SK-N-SH (cell line): ENCODE measurements around the gene P2RX5. TPM values are rescaled to one million over a fixed set of nuclear protein-coding genes. Genes with fewer than 3 reads are reported as not detected.

ENCODE experiments used
- CTCF ChIA-PET: fragments of 300-600, 350-600 bp; formaldehyde crosslinking; extraction: SDS; loops from one replicate; lab custom pipeline; 2021; lab: Yijun Ruan, JAX
- POLR2A ChIA-PET: fragments of 350-600 bp; sonication (Branson Sonifier 250); formaldehyde crosslinking; extraction: SDS; loops from one replicate; lab custom pipeline; 2020; ENCODE audit warnings: antibody characterized with exemption, inconsistent platforms; lab: Yijun Ruan, JAX
- DNase-seq: peaks from one replicate; pipeline ENCODE4 v3.0.0; 2012
- H2AFZ ChIP-seq: fragments of 200-600 bp; sonication (generic); 2 replicates; pipeline ENCODE4 v1.8.1; 2016; ENCODE audit warnings: antibody characterized with exemption, mild to moderate bottlenecking, low read depth
- H3F3A ChIP-seq: fragments of 200-600 bp; sonication (generic); replicated peaks from 2 replicates; pipeline ENCODE3; 2016; ENCODE audit warnings: antibody characterized with exemption, mild to moderate bottlenecking; ENCODE audit not compliant: insufficient read depth
- H3K27ac ChIP-seq, 2 experiments: fragments of 200-500 bp in 1 of 2; fragments of 200-600 bp in 1 of 2; sonication (Bioruptor generic) in 1 of 2; sonication (generic), shearing (Covaris generic) in 1 of 2; 2 replicates each; pipeline versions ENCODE4 v1.5.1 to v1.6.1; 2014 to 2016; ENCODE audit warnings: low read depth in 2 of 2, inconsistent platforms in 1 of 2, low read length in 1 of 2, mild to moderate bottlenecking in 1 of 2, mixed read lengths in 1 of 2
- H3K27me3 ChIP-seq: fragments of 200-600 bp; sonication (generic), shearing (Covaris generic); 2 replicates; pipeline ENCODE4 v1.6.1; 2016; ENCODE audit warnings: mixed run types; ENCODE audit not compliant: insufficient read depth
- H3K36me3 ChIP-seq, 2 experiments: fragments of 200-500 bp in 1 of 2; fragments of 200-600 bp in 1 of 2; sonication (Bioruptor generic) in 1 of 2; sonication (generic) in 1 of 2; replicated peaks in 1 of 2; 2 replicates each; pipeline versions ENCODE3 to v1.5.1; 2014 to 2016; ENCODE audit warnings: low read length in 1 of 2, mild to moderate bottlenecking in 1 of 2; ENCODE audit not compliant: insufficient read depth in 2 of 2, control insufficient read depth in 1 of 2
- H3K4me1 ChIP-seq, 2 experiments: fragments of 200-500 bp in 1 of 2; fragments of 200-600 bp in 1 of 2; sonication (Bioruptor generic) in 1 of 2; sonication (generic), shearing (Covaris generic) in 1 of 2; 2 replicates each; pipeline versions ENCODE4 v1.5.1 to v1.6.1; 2014 to 2016; ENCODE audit warnings: low read depth in 1 of 2, low read length in 1 of 2, mixed run types in 1 of 2; ENCODE audit not compliant: insufficient read depth in 2 of 2, control insufficient read depth in 1 of 2
- H3K4me2 ChIP-seq: fragments of 200-600 bp; sonication (generic), shearing (Covaris generic); 2 replicates; pipeline ENCODE4 v1.6.1; 2017; ENCODE audit warnings: mixed run types
- H3K4me3 ChIP-seq, 2 experiments: fragments of 200-500 bp in 1 of 2; fragments of 200-600 bp in 1 of 2; sonication (Bioruptor generic) in 1 of 2; sonication (generic), shearing (Covaris generic) in 1 of 2; 2 replicates each; pipeline versions ENCODE4 v1.5.1 to v1.8.1; 2014 to 2016; ENCODE audit warnings: low read depth in 2 of 2, inconsistent platforms in 1 of 2, low read length in 1 of 2, mild to moderate bottlenecking in 1 of 2, mixed read lengths in 1 of 2, moderate library complexity in 1 of 2
- H3K79me2 ChIP-seq: fragments of 200-600 bp; sonication (generic); 2 replicates; pipeline ENCODE4 v1.8.1; 2017; ENCODE audit warnings: mild to moderate bottlenecking; ENCODE audit not compliant: insufficient read depth
- H3K9ac ChIP-seq: fragments of 200-600 bp; sonication (generic); 2 replicates; pipeline ENCODE4 v1.6.1; 2017; ENCODE audit warnings: mixed run types
- H3K9me2 ChIP-seq: fragments of 200-600 bp; sonication (generic); 2 replicates; pipeline ENCODE4 v1.6.1; 2017; ENCODE audit warnings: mixed run types
- H3K9me3 ChIP-seq: fragments of 200-600 bp; sonication (generic); 2 replicates; pipeline ENCODE4 v1.6.1; 2017; ENCODE audit warnings: mixed run types, mild to moderate bottlenecking, moderate library complexity
- H4K20me1 ChIP-seq: fragments of 200-600 bp; sonication (generic); 2 replicates; pipeline ENCODE4 v1.6.1; 2017; ENCODE audit warnings: mild to moderate bottlenecking, mixed run types; ENCODE audit not compliant: insufficient read depth
- EP300 ChIP-seq, 2 experiments: IDR thresholded peaks; 2 replicates each; pipeline versions ENCODE4 v1.4.0 to v1.6.1; 2012; ENCODE audit warnings: borderline replicate concordance in 1 of 2, low read depth in 1 of 2, low read length in 1 of 2
- FOSL2 ChIP-seq: IDR thresholded peaks from 2 replicates; pipeline ENCODE4 v1.4.0; 2012; ENCODE audit warnings: low read depth, mild to moderate bottlenecking, moderate library complexity, borderline replicate concordance
- FOXJ3 ChIP-seq: sonication (generic); formaldehyde crosslinking; IDR thresholded peaks from 2 replicates; pipeline ENCODE4 v1.5.1; 2020; ENCODE audit warnings: mild to moderate bottlenecking, missing genetic modification reagents
- GABPA ChIP-seq: IDR thresholded peaks from 2 replicates; pipeline ENCODE4 v1.4.0; 2012; ENCODE audit warnings: low read depth, mild to moderate bottlenecking
- JUND ChIP-seq: IDR thresholded peaks from 2 replicates; pipeline ENCODE4 v1.4.0; 2012
- MEF2A ChIP-seq: IDR thresholded peaks from 2 replicates; pipeline ENCODE4 v1.4.0; 2012; ENCODE audit warnings: low read depth, borderline replicate concordance
- NFIC ChIP-seq: IDR thresholded peaks from 2 replicates; pipeline ENCODE4 v1.4.0; 2012; ENCODE audit warnings: borderline replicate concordance
- NRF1 ChIP-seq: IDR thresholded peaks from 2 replicates; pipeline ENCODE4 v1.6.1; 2012; ENCODE audit warnings: low read depth, mild to moderate bottlenecking, low read length
- POLR2AphosphoS5 ChIP-seq: IDR thresholded peaks from 2 replicates; pipeline ENCODE4 v1.6.1; 2012; ENCODE audit warnings: low read depth, low read length
- RAD21 ChIP-seq: IDR thresholded peaks from 2 replicates; pipeline ENCODE4 v1.6.1; 2012; ENCODE audit warnings: mild to moderate bottlenecking, low read length
- TAF1 ChIP-seq: IDR thresholded peaks from 2 replicates; pipeline ENCODE4 v1.6.1; 2012; ENCODE audit warnings: low read depth, mild to moderate bottlenecking, low read length, moderate library complexity, borderline replicate concordance
- USF1 ChIP-seq: IDR thresholded peaks from 2 replicates; pipeline ENCODE4 v1.4.0; 2012; ENCODE audit warnings: low read depth, borderline replicate concordance
- USF2 ChIP-seq: fragments of 150-350 bp; IDR thresholded peaks from 2 replicates; pipeline ENCODE4 v1.6.1; 2017; ENCODE audit warnings: antibody characterized with exemption, low read length, low read depth, borderline replicate concordance
- YY1 ChIP-seq: IDR thresholded peaks from 2 replicates; pipeline ENCODE4 v1.4.0; 2012; ENCODE audit warnings: low read depth, mild to moderate bottlenecking
- ZBTB33 ChIP-seq: IDR thresholded peaks from 2 replicates; pipeline ENCODE4 v1.4.0; 2012; ENCODE audit warnings: low read depth, borderline replicate concordance
- WGBS: methylation state at CpG from one replicate; pipeline ENCODE4 v1.1.6; 2017; ENCODE audit warnings: low lambda C conversion rate; 5-methylcytosine and 5-hydroxymethylcytosine counted together
- polyA plus RNA-seq, 3 experiments: library from polyadenylated mRNA; depleted of rRNA; stranded (reverse); fragments of >200 nt; gene quantifications; 2 replicates each; pipeline ENCODE4 v1.2.3, GENCODE V29; 2012
- TF ChIP-seq, protein P1 (sequence below): IDR thresholded peaks from 2 replicates; pipeline ENCODE4; 2012
- TF ChIP-seq, protein P2 (sequence below): IDR thresholded peaks from 2 replicates; pipeline ENCODE4 v1.6.1; 2012; ENCODE audit warnings: mild to moderate bottlenecking, low read depth, low read length, moderate library complexity

P2RX5 gene
- polyA plus RNA-seq, 1 of the 3 experiments (the other 2 are of a cell fraction), result 0.97 TPM

DNA sequence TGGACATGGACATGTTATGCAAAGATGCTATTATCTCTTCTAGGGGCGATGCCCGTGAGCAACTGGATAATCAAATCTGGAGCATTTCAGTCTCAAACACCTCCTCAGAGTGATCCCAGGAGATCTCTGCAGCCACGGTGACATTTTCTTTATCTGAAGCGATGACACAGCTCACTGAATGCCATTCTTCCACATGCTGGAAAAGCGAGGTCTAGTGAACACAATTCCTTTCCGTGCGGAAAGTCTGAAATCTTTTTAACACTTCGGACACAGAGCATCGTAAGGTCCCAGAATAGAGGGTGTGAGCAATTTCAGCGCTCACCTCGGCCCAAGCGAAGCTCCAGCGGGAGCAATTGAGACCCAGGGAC, 27.2 kb upstream of the P2RX5 start:
- H3K36me3 ChIP-seq, result peaks cover 11 to 23% of the 10 kb centered on the region in 2 experiments
- no peaks in the 10 kb centered on the region for H3K9me2 ChIP-seq
- H3F3A ChIP-seq, result peaks cover 12% of the 10 kb centered on the region
- POLR2A ChIA-PET, result interaction anchor here (0.9 to 1.5 kb wide), 2 partner anchors 15 to 123 kb away, joined by 3 read pairs; partner anchors contain the start of gene NCBP3
- WGBS, result under 1% methylated on average over 11 of the region's 13 CpGs
- DNase-seq, result no peak
- H3K4me3 ChIP-seq, result peak overlapping the region; percentile 77 to 85
- no peaks in the 10 kb centered on the region for H3K9me3 ChIP-seq
- H3K4me1 ChIP-seq, result peaks cover 18% of the 10 kb centered on the region in 2 experiments; a peak in 3 of 4 replicates
- H4K20me1 ChIP-seq, result no peaks in the 10 kb centered on the region
- H2AFZ ChIP-seq, result peak overlapping the region; percentile 77
- CTCF ChIA-PET, result interaction anchor here (0.7 to 8.2 kb wide), 11 partner anchors 12 to 675 kb away, joined by 3 to 97 read pairs (median 3); partner anchors contain the start of gene P2RX5
- peak overlapping the region; percentile 85 for H3K9ac ChIP-seq
- H3K27ac ChIP-seq, result peak overlapping the region; percentile 55 to 87; a peak in 3 of 4 replicates
- H3K27me3 ChIP-seq, result no peaks in the 10 kb centered on the region
- TF ChIP-seq GABPA, result no peak
- TF ChIP-seq YY1, result no peak
- TF ChIP-seq JUND, result no peak
- TF ChIP-seq USF2, result no peak
- peaks cover 62% of the 10 kb centered on the region for H3K79me2 ChIP-seq
- H3K4me2 ChIP-seq, result peak overlapping the region; percentile 93

DNA sequence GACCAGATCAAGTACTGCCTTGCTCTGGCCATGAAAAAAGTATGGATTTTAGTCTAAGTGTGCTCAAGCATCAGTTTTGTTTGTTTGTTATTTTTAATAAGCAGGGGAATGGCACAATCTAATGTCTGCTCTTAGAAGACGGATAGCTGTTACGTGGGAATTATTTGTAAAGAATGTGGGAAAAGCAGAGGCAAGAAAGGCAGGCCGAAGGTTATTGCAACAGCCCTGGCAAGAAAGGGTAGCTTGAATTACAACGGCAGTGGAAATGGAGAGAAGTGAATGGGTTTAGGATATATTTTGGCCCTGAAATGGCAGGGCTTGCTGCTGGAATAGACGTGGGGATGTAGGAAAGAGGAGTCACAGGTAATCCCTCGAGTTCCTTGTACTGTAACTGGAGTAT, 26.8 kb upstream of the P2RX5 start:
- H3K79me2 ChIP-seq, result peaks cover 58% of the 10 kb centered on the region
- H3K36me3 ChIP-seq, result peaks cover 15 to 28% of the 10 kb centered on the region in 2 experiments
- no peaks in the 10 kb centered on the region for H3K9me3 ChIP-seq
- no peaks in the 10 kb centered on the region for H3K9me2 ChIP-seq
- no peaks in the 10 kb centered on the region for H3K27me3 ChIP-seq
- peak overlapping the region; percentile 93 for H3K4me2 ChIP-seq
- peak overlapping the region; percentile 77 to 85 for H3K4me3 ChIP-seq
- H4K20me1 ChIP-seq, result no peaks in the 10 kb centered on the region
- ChIA-PET CTCF (interaction anchor here (0.7 to 8.2 kb wide), 9 partner anchors 13 to 674 kb away, joined by 3 to 97 read pairs (median 3); partner anchors contain the start of gene P2RX5), POLR2A (interaction anchor here (0.9 to 1.5 kb wide), 2 partner anchors 15 to 123 kb away, joined by 3 read pairs; partner anchors contain the start of gene NCBP3)
- H2AFZ ChIP-seq, result peak overlapping the region; percentile 77
- DNase-seq, result no peak
- H3F3A ChIP-seq, result peaks cover 12% of the 10 kb centered on the region
- 51% methylated on average over 6 of the region's 6 CpGs for WGBS
- peak overlapping the region; percentile 55 to 87; a peak in 3 of 4 replicates for H3K27ac ChIP-seq
- peaks cover 18% of the 10 kb centered on the region in 2 experiments; a peak in 3 of 4 replicates for H3K4me1 ChIP-seq
- H3K9ac ChIP-seq, result peak overlapping the region; percentile 85
- no peak for TF ChIP-seq USF2
- TF ChIP-seq ZBTB33, result no peak
- no peak for TF ChIP-seq NRF1
- TF ChIP-seq NFIC, result no peak
- TF ChIP-seq, protein P1, sequence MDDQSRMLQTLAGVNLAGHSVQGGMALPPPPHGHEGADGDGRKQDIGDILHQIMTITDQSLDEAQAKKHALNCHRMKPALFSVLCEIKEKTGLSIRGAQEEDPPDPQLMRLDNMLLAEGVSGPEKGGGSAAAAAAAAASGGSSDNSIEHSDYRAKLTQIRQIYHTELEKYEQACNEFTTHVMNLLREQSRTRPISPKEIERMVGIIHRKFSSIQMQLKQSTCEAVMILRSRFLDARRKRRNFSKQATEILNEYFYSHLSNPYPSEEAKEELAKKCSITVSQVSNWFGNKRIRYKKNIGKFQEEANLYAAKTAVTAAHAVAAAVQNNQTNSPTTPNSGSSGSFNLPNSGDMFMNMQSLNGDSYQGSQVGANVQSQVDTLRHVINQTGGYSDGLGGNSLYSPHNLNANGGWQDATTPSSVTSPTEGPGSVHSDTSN, result no peak
- TF ChIP-seq YY1, result no peak
- TF ChIP-seq GABPA, result no peak
- TF ChIP-seq POLR2AphosphoS5, result no peak
- no peak for TF ChIP-seq FOXJ3 (CRISPR knock-in tag)
- TF ChIP-seq, protein P2, sequence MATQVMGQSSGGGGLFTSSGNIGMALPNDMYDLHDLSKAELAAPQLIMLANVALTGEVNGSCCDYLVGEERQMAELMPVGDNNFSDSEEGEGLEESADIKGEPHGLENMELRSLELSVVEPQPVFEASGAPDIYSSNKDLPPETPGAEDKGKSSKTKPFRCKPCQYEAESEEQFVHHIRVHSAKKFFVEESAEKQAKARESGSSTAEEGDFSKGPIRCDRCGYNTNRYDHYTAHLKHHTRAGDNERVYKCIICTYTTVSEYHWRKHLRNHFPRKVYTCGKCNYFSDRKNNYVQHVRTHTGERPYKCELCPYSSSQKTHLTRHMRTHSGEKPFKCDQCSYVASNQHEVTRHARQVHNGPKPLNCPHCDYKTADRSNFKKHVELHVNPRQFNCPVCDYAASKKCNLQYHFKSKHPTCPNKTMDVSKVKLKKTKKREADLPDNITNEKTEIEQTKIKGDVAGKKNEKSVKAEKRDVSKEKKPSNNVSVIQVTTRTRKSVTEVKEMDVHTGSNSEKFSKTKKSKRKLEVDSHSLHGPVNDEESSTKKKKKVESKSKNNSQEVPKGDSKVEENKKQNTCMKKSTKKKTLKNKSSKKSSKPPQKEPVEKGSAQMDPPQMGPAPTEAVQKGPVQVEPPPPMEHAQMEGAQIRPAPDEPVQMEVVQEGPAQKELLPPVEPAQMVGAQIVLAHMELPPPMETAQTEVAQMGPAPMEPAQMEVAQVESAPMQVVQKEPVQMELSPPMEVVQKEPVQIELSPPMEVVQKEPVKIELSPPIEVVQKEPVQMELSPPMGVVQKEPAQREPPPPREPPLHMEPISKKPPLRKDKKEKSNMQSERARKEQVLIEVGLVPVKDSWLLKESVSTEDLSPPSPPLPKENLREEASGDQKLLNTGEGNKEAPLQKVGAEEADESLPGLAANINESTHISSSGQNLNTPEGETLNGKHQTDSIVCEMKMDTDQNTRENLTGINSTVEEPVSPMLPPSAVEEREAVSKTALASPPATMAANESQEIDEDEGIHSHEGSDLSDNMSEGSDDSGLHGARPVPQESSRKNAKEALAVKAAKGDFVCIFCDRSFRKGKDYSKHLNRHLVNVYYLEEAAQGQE, result no peak
- no peak for TF ChIP-seq RAD21
- TF ChIP-seq USF1, result no peak
- no peak for TF ChIP-seq MEF2A
- no peak for TF ChIP-seq FOSL2
- no peak for TF ChIP-seq EP300 (IDR thresholded peaks at IDR 0.05; ENCODE audit: borderline replicate concordance in 1 of 2, low read depth in 1 of 2, low read length in 1 of 2)
- no peak for TF ChIP-seq TAF1
